A549 (cell line): Measurements from ENCODE around the gene EXOC6.

Source experiments
- CTCF ChIP-seq: fragments of >200 bp; sonication (Bioruptor Twin); formaldehyde crosslinking; IDR thresholded peaks from 3 replicates; pipeline ENCODE4 v1.5.1; 2016
- FOSL2 ChIP-seq, 2 experiments: fragments of 450-650 bp in 1 of 2; fragments of >200 bp in 1 of 2; sonication (Bioruptor Twin) in 1 of 2; formaldehyde crosslinking; IDR thresholded peaks; 2 replicates each; pipeline versions ENCODE4 v1.5.0 to v1.6.1; 2016 to 2020; ENCODE audit warnings: mild to moderate bottlenecking in 1 of 2, moderate library complexity in 1 of 2
- NFE2L2 ChIP-seq: fragments of 150-350 bp; conservative IDR thresholded peaks from 2 replicates; pipeline ENCODE4 v1.6.1; 2014; ENCODE audit warnings: low read length
- POLR2A ChIP-seq: IDR thresholded peaks from 2 replicates; pipeline ENCODE4 v1.6.1; 2012; ENCODE audit warnings: mild to moderate bottlenecking, low read length
- POLR2AphosphoS2 ChIP-seq: conservative IDR thresholded peaks from 2 replicates; pipeline ENCODE4 v1.6.1; 2012; ENCODE audit warnings: low read length, improper control_type of control experiment, inconsistent platforms
- RFX5 ChIP-seq: fragments of 450-650 bp; IDR thresholded peaks from 2 replicates; pipeline ENCODE4 v1.7.1; 2014; ENCODE audit warnings: antibody characterized with exemption, mild to moderate bottlenecking, moderate library complexity
- TFCP2L1 ChIP-seq: fragments of 250-450 bp; sonication (Bioruptor Pico); IDR thresholded peaks from 2 replicates; pipeline ENCODE4 v1.5.0; 2021; ENCODE audit warnings: mild to moderate bottlenecking
- ZC3H11A ChIP-seq: fragments of 450-650 bp; IDR thresholded peaks from 2 replicates; pipeline ENCODE4 v1.6.1; 2014; ENCODE audit warnings: antibody characterized with exemption, mild to moderate bottlenecking
- TF ChIP-seq, protein P1 (sequence below): IDR thresholded peaks from 2 replicates; pipeline ENCODE4 v1.6.1; 2012; ENCODE audit warnings: low read depth, borderline replicate concordance

DNA sequence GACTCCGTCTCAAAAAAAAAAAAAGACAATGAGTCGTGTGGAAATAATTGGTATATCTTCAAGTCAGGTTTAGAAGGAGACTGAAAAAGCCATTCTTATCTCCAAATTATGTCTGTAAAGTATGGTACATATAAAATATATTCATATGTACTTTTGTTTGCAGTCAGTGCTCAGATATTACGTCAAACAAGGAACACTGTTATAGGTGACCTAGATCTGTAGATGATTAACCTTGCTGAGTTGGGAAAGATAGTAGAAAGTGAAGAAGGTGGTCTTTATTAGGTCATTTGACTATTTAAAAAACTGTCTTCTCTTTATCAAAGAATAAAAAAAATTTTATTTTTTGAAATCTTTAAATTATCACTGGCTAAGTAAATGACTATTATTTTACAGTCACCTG, 167.4 kb downstream of the EXOC6 start:
- no peak for TF ChIP-seq CTCF
- no peak for TF ChIP-seq POLR2A
- no peak for TF ChIP-seq ZC3H11A
- TF ChIP-seq, protein P1, sequence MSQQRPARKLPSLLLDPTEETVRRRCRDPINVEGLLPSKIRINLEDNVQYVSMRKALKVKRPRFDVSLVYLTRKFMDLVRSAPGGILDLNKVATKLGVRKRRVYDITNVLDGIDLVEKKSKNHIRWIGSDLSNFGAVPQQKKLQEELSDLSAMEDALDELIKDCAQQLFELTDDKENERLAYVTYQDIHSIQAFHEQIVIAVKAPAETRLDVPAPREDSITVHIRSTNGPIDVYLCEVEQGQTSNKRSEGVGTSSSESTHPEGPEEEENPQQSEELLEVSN, result no peak
- TF ChIP-seq NFE2L2, result no peak
- TF ChIP-seq POLR2AphosphoS2, result no peak
- no peak for TF ChIP-seq RFX5
- TF ChIP-seq FOSL2 (IDR thresholded peaks at IDR 0.05), result no peak
- TF ChIP-seq FOSL2 (CRISPR knock-in tag; IDR thresholded peaks at IDR 0.05), result no peak
- TF ChIP-seq TFCP2L1, result no peak
